HG03565 (cell line): ENCODE results near the gene USP22.

Source experiments
- ATAC-seq: cut with Tn5 transposase; IDR thresholded peaks from one replicate; pipeline ENCODE4 v1.9.1; 2021; ENCODE audit warnings: mild to moderate bottlenecking, moderate library complexity; ENCODE audit not compliant: unreplicated experiment

USP22 gene

GRCh38 chr17:21021208-21021803 is 21.5 kb downstream of the USP22 start:
- ATAC-seq: no peak

DNA sequence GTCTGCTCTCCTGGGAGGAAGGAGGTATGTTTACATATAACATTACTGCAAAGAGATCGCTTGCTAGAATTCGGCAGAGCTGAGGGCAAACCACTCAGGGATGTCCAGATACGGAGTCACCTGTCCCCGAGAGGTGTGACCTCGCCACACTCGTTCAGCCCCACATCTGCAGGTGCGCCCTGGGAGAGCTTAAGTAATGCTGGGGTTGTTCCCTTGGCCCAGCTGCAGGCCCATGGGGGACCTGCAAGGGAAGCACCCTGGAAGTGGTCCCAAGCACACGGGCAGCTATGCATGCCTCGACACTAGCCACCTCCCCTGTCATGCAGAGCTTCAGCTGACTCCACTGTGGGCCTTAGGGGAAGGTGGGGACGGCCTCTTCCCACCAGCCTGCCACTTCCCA is 22.2 kb downstream of the USP22 start:
- no peak for ATAC-seq

DNA sequence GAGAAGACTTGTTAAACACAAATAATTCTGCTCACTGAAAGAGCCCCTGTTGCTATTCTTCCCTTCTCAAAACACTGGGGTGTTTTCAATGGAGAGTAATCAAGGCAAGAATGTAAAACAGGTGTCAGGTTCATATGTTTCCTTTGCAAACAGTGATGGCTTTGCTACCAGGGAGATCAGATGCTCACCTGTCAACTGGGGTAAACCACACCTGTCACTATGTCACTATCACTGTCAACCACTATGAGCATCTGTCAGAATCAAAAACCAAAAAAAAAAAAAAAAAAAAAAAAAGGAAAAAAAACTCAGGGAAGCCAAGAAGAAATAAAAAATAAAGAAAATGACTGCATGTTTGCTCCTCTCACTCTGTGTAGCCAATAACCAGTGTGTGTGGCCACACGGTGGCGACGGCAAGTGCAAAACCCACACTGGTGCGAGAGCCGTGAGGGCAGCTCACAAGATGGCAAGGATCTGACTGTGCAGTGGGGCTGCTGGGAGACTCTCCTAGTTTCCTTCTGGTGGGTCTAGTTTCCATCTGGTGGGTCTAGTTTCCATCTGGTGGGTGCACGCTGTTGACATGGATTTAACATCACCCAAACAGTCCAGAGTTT is 22.7 kb downstream of the USP22 start:
- no peak for ATAC-seq

DNA sequence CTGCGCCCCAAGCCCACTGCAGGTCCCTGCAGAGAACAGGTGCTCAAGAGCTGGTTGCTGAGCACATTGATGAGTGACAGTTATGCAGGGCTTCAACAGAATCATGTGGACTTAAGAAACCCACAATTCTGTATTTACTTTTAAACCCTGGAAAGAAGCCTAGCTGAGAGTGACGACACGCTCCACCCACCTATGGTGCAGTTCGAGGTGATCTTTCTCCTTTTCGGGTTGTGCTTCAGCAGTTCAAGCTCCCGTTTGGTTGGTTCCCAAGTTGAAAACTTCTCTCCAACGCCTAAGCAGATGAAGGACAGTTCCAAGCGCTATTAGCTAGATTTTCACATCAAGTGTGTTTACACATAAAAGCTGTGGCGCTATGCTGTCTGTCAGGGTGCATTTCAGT is 23.9 kb downstream of the USP22 start:
- no peak for ATAC-seq

DNA sequence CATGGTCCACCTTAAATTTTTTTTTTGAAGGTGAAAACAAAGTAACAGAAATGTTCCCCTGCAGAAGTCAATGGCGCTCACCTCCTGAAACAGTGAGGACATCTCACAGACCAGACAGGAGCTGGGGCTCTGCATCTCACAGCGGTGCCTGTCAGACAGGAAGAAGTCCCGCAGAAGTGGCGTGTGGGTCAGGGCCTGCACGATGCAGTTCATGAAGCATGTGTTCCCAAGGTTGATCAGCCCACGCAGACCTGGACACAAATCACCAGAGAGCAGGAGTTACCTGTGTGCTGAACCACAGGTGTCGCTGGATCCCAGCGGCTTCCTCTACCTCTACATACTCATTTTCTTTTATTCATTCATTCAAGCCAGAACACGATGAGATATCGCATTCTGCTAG is 24.9 kb downstream of the USP22 start:
- no peak for ATAC-seq

- no peak for ATAC-seq
Measured at GRCh38 chr17:21017256-21017655, 25.6 kb downstream of the USP22 start.

- ATAC-seq: no peak
Measured at GRCh38 chr17:21016826-21017225, 26.0 kb downstream of the USP22 start.

GRCh38 chr17:21015564-21015963 is 27.2 kb downstream of the USP22 start:
- no peak for ATAC-seq

GRCh38 chr17:21014498-21014897 is 28.3 kb downstream of the USP22 start:
- no peak for ATAC-seq

GRCh38 chr17:21013983-21014382 is 28.8 kb downstream of the USP22 start:
- no peak for ATAC-seq

- no peak for ATAC-seq
Measured at GRCh38 chr17:21012736-21013135, 30.1 kb downstream of the USP22 start.

- ATAC-seq: no peak
Measured at GRCh38 chr17:21010705-21011596, 31.9 kb downstream of the USP22 start.

DNA sequence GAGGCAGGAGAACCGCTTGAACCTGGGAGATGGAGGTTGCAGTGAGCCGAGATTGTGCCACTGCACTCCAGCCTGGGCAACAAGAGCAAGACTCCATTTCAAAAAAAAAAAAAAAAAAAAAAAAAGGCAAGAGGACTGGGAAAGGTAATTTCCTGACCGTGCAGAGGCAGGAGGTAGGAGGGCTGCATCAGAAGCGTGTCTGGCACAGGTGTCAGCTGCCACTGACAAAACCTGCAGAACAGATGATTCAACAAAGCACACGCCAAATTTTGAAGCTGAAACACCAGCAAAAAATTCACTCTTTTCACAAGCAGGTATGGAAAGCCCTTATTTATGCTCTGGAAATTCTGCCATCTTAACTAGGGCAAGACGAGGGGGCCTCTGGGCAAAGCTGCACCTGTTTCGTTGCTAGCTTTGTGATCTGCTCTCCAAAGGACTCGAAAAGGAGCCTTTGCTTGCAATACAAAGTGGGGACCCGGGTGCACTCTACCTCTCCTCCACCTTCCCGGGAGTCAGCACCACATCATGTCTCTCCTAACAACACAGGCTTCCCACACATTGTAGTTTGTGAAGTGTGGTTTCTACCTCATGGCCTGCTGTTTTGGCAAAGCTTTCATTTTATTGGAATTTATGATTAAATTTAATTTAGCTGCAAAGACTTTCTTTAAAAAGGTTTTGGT is 33.7 kb downstream of the USP22 start:
- ATAC-seq: no peak

DNA sequence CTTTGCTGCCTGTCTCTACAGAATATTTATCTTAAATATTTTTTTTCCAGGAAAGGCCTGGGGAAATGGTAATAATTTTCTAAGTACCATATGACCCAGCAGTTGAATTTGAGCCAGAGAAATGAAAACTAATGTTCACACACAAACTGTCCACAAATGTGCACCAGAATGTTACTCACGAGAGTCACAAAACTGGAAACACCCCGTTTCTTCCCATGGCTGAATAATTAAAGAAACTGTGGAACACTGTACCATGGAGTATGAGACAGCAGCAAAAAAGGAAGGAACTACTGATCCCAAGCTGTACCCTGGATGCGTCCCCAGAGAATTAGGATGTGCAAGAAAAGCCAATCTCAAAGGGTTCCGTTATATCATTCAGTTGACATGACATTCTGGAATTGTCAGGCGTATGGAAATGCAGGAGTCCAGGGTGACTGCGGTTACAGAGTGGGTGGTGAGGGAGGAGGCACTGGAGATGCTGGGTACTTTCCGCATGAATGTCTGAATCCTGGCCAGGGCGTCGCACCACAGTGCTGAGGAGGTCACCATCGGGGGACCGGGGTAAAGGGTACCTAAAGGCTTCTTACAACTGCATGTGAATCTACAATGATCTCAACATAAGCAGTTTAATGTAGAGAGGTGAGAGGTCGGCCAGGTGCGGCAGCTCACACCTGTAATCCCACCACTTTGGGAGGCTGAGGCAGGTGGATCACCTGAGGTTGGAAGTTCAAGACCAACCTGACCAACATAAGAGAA is 34.5 kb downstream of the USP22 start:
- ATAC-seq: no peak

DNA sequence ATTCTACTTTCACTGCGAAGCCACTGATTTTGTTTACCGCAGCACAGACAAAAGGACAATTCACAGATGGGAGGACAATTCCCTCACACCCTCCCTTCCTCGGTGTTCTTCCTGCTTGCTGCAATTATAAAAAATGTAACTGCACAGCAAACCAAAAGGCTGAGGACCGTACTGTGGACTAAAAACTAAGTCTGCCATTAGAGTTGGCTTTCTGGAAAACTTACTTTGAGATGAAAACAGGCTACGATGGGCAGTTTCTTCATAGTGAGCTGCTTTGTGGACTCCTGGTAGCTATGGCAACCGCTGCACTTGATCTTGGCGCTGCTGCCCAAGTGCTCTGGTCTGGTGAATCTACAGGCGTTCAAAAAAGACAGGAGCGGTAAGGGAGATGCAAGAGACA is 35.2 kb downstream of the USP22 start:
- no peak for ATAC-seq

GRCh38 chr17:21005803-21006202 is 37.0 kb downstream of the USP22 start:
- ATAC-seq: no peak

DNA sequence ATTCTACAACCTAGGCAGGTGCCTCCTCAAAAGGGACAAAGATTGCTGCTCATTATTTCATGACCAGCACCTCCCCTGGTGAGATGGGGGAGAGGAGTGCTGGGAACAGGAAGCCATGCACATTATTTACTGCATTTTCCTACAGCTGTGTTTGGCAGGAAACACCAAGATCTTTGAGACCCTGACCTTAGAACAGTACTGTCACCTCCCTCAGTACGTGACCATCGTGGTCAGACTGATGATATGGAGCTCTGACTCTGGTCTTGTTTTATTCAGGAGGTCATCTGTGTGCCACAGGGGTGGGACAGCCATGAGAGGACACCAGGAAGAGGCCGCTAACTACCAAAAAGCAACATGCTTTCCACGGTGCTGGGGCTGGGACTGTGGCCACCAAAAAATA is 37.4 kb downstream of the USP22 start:
- ATAC-seq: no peak

DNA sequence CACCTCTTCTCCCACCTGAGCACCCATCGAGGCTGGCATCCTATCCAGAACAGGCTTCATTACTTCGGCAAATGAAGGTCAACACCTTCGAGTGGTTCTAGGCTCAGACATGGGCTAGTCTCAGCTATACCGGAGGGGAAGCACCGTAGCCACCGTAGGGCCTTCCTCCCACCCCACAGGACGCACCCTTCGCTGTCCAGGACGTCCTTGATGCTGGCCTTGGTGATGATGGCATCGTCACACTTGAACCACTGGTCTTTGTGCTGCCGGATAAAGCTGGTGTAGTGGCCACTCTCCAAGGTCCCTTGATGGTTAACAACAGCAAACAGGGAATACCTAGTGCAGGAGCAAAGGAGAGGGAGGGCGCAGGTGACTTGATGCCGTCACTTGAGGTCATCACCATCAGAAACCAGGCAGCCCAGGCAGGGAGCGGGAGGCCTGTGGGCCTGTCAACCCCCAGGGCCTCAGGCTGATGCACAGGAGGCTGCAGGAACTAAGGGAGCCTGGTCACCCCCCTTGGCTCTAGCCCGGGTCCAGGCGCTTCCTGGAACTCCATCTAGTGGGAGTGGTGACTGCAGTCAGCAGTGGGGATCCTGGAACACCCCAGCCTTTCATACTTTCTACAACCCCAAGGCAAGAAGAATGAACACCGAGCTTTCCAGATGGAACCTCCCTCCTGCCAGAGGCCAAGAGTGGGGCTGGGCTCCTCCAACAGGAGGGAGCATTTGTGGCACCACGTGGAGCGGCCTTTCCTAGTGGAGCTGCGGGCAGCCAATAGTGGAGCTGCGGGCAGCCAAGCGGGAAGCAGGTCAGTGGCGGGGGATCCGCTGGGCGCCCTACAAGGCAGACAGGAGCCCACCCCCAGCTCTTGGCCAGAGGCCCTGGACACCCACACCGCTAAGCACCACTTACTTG is 38.5 kb downstream of the USP22 start:
- ATAC-seq: no peak

- no peak for ATAC-seq
Measured at GRCh38 chr17:21003007-21003621, 39.7 kb downstream of the USP22 start.
